Raji (cell line): ENCODE data around the gene CDC14B.

Experiments used
- POLR2A ChIP-seq: IDR thresholded peaks from 2 replicates; pipeline ENCODE4 v1.6.1; 2011; ENCODE audit warnings: low read depth, low read length, control low read depth; ENCODE audit not compliant: insufficient read depth

The CDC14B gene

DNA sequence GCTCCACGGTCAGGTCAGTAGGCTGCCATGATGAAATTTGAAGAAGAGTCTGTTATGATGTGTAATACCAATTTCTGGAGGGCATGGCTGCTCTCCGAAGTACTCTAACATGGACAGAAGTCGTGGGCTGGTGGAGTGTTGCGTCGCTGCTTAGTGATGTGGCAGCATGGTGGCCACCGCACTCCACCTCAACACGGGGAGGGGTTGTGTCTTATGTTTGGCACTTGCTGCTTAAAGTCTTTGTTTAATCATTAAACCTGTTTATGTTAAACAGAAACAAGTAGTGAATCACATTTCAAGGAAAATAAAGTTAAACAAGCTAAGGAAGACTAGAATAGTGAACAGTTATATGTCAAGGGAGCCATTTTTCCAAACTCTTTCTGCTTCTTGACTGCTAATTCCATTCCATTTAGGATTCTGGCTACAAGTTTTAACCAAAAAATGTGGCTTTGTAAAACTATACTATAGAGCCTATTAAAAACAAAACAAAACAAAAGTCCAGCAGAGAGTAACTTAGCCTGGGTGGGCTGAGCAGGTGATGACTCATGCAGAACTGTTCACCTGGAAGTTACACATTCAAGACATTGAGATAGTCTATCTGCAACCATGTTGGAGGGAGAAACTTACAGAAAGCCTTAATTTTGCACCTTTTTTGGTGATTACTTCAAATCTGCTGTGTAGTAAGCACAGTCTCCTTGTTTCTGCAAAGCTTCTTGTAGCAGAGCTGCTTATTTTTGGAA is 160.2 kb downstream of the CDC14B start:
- TF ChIP-seq POLR2A: no peak

DNA sequence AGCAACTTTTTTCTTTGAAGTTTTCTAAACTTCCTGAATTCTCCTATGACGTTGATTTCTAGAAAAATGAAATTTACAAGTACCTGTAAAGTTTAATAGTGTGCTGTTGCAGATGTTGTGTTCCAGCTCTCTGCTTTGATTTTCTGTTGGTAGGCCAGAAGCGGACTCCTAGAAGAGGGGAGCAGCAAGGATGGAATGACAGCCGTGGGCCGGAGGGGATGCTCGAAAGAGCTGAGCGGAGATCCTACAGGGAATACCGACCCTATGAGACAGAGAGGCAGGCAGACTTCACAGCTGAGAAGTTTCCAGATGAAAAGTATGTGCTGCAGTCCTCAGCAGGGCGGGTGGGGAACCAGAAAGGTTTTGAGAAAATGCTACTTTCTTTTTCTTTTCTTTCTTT is 161.4 kb downstream of the CDC14B start:
- no peak for TF ChIP-seq POLR2A

DNA sequence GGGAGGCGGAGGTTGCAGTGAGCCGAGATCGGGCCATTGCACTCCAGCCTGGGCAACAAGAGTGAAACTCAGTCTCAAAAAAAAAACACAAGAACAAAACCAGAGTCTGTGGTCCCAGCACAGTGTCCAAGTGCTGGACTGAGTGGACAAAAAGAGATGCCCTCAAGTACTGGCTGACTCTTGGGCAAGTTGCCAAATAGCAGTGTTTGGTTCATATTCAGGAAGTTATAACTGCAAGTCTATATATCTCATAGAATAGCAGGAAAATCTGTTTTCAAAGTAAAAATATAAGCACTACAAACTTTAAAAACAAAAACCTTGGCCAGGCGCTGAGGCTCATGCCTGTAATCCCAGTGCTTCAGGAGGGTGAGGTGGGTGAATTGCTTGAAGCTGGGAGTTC is 162.4 kb downstream of the CDC14B start:
- TF ChIP-seq POLR2A: no peak

DNA sequence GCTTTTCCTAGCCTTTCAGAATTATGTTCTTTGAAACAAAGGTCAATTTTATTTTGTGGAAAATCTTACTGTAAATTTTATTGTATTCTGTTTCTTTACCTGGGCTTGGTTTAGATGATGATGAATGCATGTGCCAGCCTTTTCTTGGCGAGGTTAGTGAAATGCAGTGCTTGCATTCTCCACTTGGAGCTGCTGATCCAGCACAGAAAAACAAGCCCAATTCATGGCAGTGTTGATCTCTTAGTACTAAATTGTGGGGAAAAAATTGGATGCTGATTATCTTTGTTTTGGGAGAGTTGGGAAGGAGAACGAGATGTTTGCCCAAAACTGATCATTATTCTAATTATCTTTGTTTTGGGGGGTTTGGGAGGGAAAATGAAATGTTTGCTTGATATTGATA is 166.0 kb downstream of the CDC14B start:
- TF ChIP-seq POLR2A: no peak

DNA sequence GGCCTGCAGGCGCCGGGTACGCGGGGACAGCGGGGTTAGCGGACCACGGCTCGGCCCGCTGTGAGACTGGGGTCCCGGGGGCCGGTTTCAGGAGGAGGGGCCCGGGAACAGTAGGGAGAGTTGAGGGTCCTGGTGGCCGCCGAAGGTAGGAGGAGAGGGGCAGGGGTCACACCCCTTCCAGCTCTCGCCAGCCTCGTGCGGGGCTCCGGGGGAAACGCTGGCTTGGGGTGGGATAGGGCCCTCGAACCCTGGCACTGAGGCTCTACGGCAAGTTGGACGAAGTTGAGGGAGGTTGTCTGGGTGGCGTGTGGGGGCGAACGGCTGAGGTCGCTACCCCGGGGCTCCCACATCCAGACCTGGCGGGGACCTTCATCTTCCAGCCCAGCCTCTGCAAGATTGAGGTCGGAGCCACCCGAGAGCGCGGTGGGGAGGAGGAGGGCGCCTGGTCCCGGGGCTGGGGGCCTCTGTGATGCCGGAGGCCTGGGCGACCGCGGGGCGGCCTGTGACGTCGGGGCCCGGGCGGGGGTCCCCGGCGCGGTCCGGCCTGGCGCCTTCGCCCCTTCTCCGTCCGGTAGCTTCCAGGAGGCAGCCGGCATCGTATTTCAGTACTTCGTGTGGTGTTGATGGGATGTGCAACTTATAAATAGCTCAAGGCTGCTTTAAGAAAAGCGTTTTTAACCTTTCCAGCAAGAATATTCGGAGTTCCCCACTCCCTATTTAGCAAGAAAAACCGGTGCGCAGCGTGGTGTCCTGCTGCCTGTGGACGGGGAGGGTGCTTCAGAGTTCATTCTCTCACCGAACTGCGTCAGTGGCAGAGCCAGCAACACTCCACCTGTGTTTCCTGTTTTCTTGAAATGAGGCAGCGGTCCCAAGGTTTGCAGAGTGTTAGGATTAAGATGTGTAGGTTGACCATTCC is 168.8 kb downstream of the CDC14B start:
- TF ChIP-seq POLR2A: no peak
